ENCODE data around the gene PARS2.

GRCh38 chr1:54805981-54806381 lies 41.7 kb upstream of the PARS2 start:
- no peak for TF ChIP-seq CTCF (IDR thresholded peaks at IDR 0.05)
- TF ChIP-seq POLR2A (IDR thresholded peaks at IDR 0.05) = no peak
